Left lobe of liver (tissue), 2 donors: ENCODE results near the gene KRTAP10-2. TPM values are rescaled to one million over a fixed set of nuclear protein-coding genes. Genes with fewer than 3 reads are reported as not detected.
"Not testable (repeated sequence)": the region's sequence is repeated elsewhere in the genome, so short reads cannot be mapped to it uniquely, and the experiment has no call there.

Experiments
- ATAC-seq: fragments of 200-7000 bp; cut with Tn5 transposase; one replicate; pipeline ENCODE4 v1.9.1; 2020; ENCODE audit warnings: mild to moderate bottlenecking, moderate library complexity
- DNase-seq: peaks from one replicate; pipeline ENCODE4 v3.0.0-alpha.2; 2020; ENCODE audit warnings: low spot score
- total RNA-seq: library from RNA; stranded (reverse); gene quantifications from one replicate; pipeline ENCODE4 v1.2.1, GENCODE V29; 2021
- donor health status: DM: no; HTN: no; CAD: no; lungs with moderate emphysema.
- donor health status: DM: no; HTN: yes; CAD: no.

Gene KRTAP10-2
- total RNA-seq, 1 donor from 2014 or later, result not detected

DNA sequence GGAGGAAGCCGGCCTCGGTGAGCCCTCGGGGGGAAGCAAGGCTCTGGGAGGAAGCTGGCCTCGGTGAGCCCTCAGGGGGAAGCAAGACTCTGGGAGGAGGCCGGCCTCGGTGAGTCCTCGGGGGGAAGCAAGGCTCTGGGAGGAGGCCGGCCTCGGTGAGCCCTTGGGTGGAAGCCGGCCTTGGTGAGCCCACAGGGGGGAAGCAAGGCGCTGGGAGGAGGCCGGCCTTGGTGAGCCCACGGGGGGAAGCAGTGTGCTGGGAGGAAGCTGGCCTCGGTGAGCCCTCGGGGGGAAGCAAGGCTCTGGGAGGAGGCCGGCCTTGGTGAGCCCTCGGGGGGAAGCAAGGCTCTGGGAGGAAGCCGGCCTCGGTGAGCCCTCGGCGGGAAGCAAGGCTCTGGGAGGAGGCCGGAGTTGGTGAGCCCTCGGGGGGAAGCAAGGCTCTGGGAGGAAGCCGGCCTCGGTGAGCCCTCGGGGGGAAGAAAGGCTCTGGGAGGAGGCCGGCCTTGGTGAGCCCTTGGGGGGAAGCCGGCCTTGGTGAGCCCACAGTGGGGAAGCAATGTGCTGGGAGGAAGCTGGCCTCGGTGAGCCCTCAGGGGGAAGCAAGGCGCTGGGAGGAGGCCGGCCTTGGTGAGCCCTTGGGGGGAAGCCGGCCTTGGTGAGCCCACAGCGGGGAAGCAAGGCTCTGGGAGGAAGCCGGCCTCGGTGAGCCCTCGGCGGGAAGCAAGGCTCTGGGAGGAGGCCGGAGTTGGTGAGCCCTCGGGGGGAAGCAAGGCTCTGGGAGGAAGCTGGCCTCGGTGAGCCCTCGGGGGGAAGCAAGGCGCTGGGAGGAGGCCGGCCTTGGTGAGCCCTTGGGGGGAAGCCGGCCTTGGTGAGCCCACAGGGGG lies 48.1 kb downstream of the KRTAP10-2 start:
- DNase-seq, ATAC-seq: not testable (repeated sequence)

DNA sequence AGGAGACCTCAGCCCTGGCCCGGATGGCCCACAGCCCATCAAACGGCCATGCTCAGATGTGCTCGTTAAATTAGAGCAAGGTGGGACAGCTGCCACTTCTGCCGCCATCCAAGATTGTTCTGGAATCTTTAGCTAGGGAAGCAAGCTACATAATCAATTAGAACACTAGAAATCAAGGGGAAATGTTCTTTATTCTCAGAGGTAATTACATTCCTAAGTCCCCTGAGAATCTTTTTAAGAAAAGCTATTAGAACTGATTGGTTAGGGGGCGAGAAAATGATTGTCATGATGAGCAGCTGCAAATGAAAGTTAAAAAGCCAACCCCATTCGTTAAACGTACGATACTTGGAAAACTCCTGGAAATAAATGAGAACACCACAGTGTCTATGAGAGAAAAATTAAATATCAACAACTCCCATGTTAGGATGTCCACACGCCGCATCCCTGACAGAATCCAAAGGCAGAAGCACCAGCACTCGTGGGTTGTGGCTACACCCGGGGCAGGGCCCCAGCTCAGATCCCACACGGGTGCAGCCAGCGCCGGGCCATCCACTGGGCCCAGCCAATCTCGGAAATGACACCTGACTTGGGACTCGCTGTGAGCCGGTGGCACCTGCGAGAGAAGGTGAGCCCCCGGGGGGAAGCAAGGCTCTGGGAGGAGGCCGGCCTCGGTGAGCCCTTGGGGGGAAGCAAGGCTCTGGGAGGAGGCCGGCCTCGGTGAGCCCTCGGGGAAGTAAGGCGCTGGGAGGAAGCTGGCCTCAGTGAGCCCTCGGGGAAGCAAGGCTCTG lies 48.9 kb downstream of the KRTAP10-2 start:
- no peak for ATAC-seq
- DNase-seq, result no peak

Other genes with a start within 250 kb of the KRTAP10-2 start
- gene CFAP410, start 212.1 kb downstream of the KRTAP10-2 start, total RNA-seq, result 13.9 TPM
- 1.4 TPM for gene TRPM2, start 197.9 kb downstream of the KRTAP10-2 start, total RNA-seq
- gene LRRC3, start 96.0 kb downstream of the KRTAP10-2 start, total RNA-seq, result 22.0 TPM
- gene KRTAP10-1, start 11.3 kb downstream of the KRTAP10-2 start, total RNA-seq, result not detected
- not detected for gene KRTAP10-3, start 7.3 kb upstream of the KRTAP10-2 start, total RNA-seq
- not detected for gene KRTAP10-4, start 22.2 kb upstream of the KRTAP10-2 start, total RNA-seq
- gene KRTAP10-5, start 29.1 kb upstream of the KRTAP10-2 start, total RNA-seq, result not detected
- gene KRTAP10-6, start 41.0 kb upstream of the KRTAP10-2 start, total RNA-seq, result not detected
- not detected for gene KRTAP10-7, start 49.1 kb upstream of the KRTAP10-2 start, total RNA-seq
- gene KRTAP10-8, start 60.6 kb upstream of the KRTAP10-2 start, total RNA-seq, result not detected
- gene KRTAP10-9, start 75.6 kb upstream of the KRTAP10-2 start, total RNA-seq, result not detected
- not detected for gene KRTAP10-10, start 85.9 kb upstream of the KRTAP10-2 start, total RNA-seq
- gene KRTAP10-11, start 94.9 kb upstream of the KRTAP10-2 start, total RNA-seq, result not detected
- not detected for gene KRTAP12-4, start 103.2 kb upstream of the KRTAP10-2 start, total RNA-seq
- gene KRTAP12-3, start 106.4 kb upstream of the KRTAP10-2 start, total RNA-seq, result not detected
- gene KRTAP12-2, start 115.4 kb upstream of the KRTAP10-2 start, total RNA-seq, result not detected
- not detected for gene KRTAP12-1, start 130.7 kb upstream of the KRTAP10-2 start, total RNA-seq
- not detected for gene KRTAP10-12, start 145.7 kb upstream of the KRTAP10-2 start, total RNA-seq
- gene TSPEAR, start 160.1 kb upstream of the KRTAP10-2 start, total RNA-seq, result not detected